ENCODE measurements around the gene DISP2. TPM values are rescaled to one million over a fixed set of nuclear protein-coding genes. Genes with fewer than 3 reads are reported as not detected.
A peak's percentile ranks its signal among the peaks of the same experiment; 100 is the strongest.

DISP2 gene
- total RNA-seq, 1 experiment from 2014 or later, result 0.87 TPM

GRCh38 chr15:40344217-40344616, 13.8 kb upstream of the DISP2 start:
- CTCF ChIA-PET, result interaction anchor here (0.6 to 2.2 kb wide), 5 partner anchors 21 to 78 kb away, joined by 3 to 10 read pairs (median 4); partner anchors contain the start of gene INAFM2
- Histone ChIP-seq H3K9me2 (replicated peaks; ENCODE audit: low read length) (no peaks in the 10 kb centered on the region), H3K27me3 (ENCODE audit: low read length) (no peaks in the 10 kb centered on the region), H3K9ac (ENCODE audit: low read length) (peak overlapping the region; percentile 98), H2AFZ (ENCODE audit: low read length) (no peak overlapping the region), H4K20me1 (ENCODE audit: low read length) (no peaks in the 10 kb centered on the region), H3F3A (ENCODE audit: low read length, unreplicated experiment) (peaks cover 11% of the 10 kb centered on the region), H3K4me3 (ENCODE audit: low read length) (peak overlapping the region; percentile 48), H3K9me3 (ENCODE audit: low read length) (no peaks in the 10 kb centered on the region), H3K27ac (ENCODE audit: low read length) (peak overlapping the region; percentile 100), H3K4me1 (ENCODE audit: insufficient read depth, low read length) (peaks cover 88% of the 10 kb centered on the region), H3K4me2 (ENCODE audit: low read length) (peak overlapping the region; percentile 77), H3K79me2 (ENCODE audit: low read length) (peaks cover 26% of the 10 kb centered on the region), H3K36me3 (ENCODE audit: low read depth, low read length) (no peaks in the 10 kb centered on the region)
- intact Hi-C loops (cut with micrococcal nuclease), result loop anchor here (1.0 to 10.0 kb wide), 4 partner anchors 63 to 161 kb away; partner anchors contain the start of genes BAHD1 and IVD
- BruUV-seq (replicated peaks), result no TSS peak
- POLR2A ChIA-PET (ENCODE audit: unreplicated experiment), result interaction anchor here (0.6 kb wide), 2 partner anchors 65 to 1322 kb away, joined by 5 to 7 read pairs; no protein-coding TSS in a partner anchor
- ATAC-seq (no peak), DNase-seq (no peak)
- TF ChIP-seq EZH2 (IDR thresholded peaks at IDR 0.05; ENCODE audit: low read length, unreplicated experiment) (no peak), EZH2phosphoT487 (IDR thresholded peaks at IDR 0.05; ENCODE audit: borderline replicate concordance, low read length) (no peak)

- H3K9me2 ChIP-seq (replicated peaks; ENCODE audit: low read length), result no peaks in the 10 kb centered on the region
- H3K9me3 ChIP-seq (ENCODE audit: low read length), result no peaks in the 10 kb centered on the region
- H3K4me3 ChIP-seq (ENCODE audit: low read length), result no peak overlapping the region
- H4K20me1 ChIP-seq (ENCODE audit: low read length), result no peaks in the 10 kb centered on the region
- peaks cover 84% of the 10 kb centered on the region for H3K4me1 ChIP-seq (ENCODE audit: insufficient read depth, low read length)
- ChIA-PET POLR2A (ENCODE audit: unreplicated experiment) (interaction anchor here (0.6 kb wide), 2 partner anchors 65 to 1322 kb away, joined by 5 to 7 read pairs; no protein-coding TSS in a partner anchor), CTCF (interaction anchor here (0.6 to 2.2 kb wide), 5 partner anchors 21 to 77 kb away, joined by 3 to 10 read pairs (median 4); partner anchors contain the start of gene INAFM2)
- peaks cover 22% of the 10 kb centered on the region for H3K79me2 ChIP-seq (ENCODE audit: low read length)
- H3K27ac ChIP-seq (ENCODE audit: low read length), result peak overlapping the region; percentile 100
- TF ChIP-seq EZH2 (IDR thresholded peaks at IDR 0.05; ENCODE audit: low read length, unreplicated experiment), result no peak
- peak; percentile 89 for TF ChIP-seq CTCF (conservative IDR thresholded peaks at IDR 0.05; ENCODE audit: low read depth, low read length)
- DNase-seq (peak; percentile 69), ATAC-seq (peak; percentile 3)
- H3K27me3 ChIP-seq (ENCODE audit: low read length), result no peaks in the 10 kb centered on the region
- peak overlapping the region; percentile 77 for H3K4me2 ChIP-seq (ENCODE audit: low read length)
- H2AFZ ChIP-seq (ENCODE audit: low read length), result no peak overlapping the region
- intact Hi-C loops (cut with micrococcal nuclease), result loop anchor here (1.0 to 10.0 kb wide), 4 partner anchors 63 to 160 kb away; partner anchors contain the start of genes BAHD1 and IVD
- no peaks in the 10 kb centered on the region for H3K36me3 ChIP-seq (ENCODE audit: low read depth, low read length)
- no TSS peak for BruUV-seq (replicated peaks)
- H3F3A ChIP-seq (ENCODE audit: low read length, unreplicated experiment), result peaks cover 11% of the 10 kb centered on the region
- H3K9ac ChIP-seq (ENCODE audit: low read length), result peak overlapping the region; percentile 98
Measured at GRCh38 chr15:40344631-40345120, 13.3 kb upstream of the DISP2 start.

- BruUV-seq (replicated peaks), result no TSS peak
- H3K4me3 ChIP-seq (ENCODE audit: low read length), result no peak overlapping the region
- no peaks in the 10 kb centered on the region for H4K20me1 ChIP-seq (ENCODE audit: low read length)
- peak overlapping the region; percentile 100 for H3K27ac ChIP-seq (ENCODE audit: low read length)
- CTCF ChIA-PET, result interaction anchor here (2.2 kb wide), 1 partner anchor 22 kb away, joined by 9 read pairs; no protein-coding TSS in a partner anchor
- TF ChIP-seq EZH2phosphoT487 (IDR thresholded peaks at IDR 0.05; ENCODE audit: borderline replicate concordance, low read length) (no peak), EZH2 (IDR thresholded peaks at IDR 0.05; ENCODE audit: low read length, unreplicated experiment) (no peak), CTCF (conservative IDR thresholded peaks at IDR 0.05; ENCODE audit: low read depth, low read length) (no peak)
- H2AFZ ChIP-seq (ENCODE audit: low read length), result no peak overlapping the region
- H3K4me2 ChIP-seq (ENCODE audit: low read length), result no peak overlapping the region
- H3K27me3 ChIP-seq (ENCODE audit: low read length), result no peaks in the 10 kb centered on the region
- H3K4me1 ChIP-seq (ENCODE audit: insufficient read depth, low read length), result peaks cover 77% of the 10 kb centered on the region
- DNase-seq, result no peak
- H3K9ac ChIP-seq (ENCODE audit: low read length), result no peak overlapping the region
- intact Hi-C loops (cut with micrococcal nuclease), result loop anchor here (10.0 kb wide), 1 partner anchor 159 kb away; no protein-coding TSS in a partner anchor
- no peaks in the 10 kb centered on the region for H3K9me2 ChIP-seq (replicated peaks; ENCODE audit: low read length)
- no peak for ATAC-seq
- H3K36me3 ChIP-seq (ENCODE audit: low read depth, low read length), result no peaks in the 10 kb centered on the region
- peaks cover 11% of the 10 kb centered on the region for H3F3A ChIP-seq (ENCODE audit: low read length, unreplicated experiment)
- POLR2A ChIA-PET (ENCODE audit: unreplicated experiment), result no interaction called here
- H3K79me2 ChIP-seq (ENCODE audit: low read length), result peaks cover 15% of the 10 kb centered on the region
- H3K9me3 ChIP-seq (ENCODE audit: low read length), result no peaks in the 10 kb centered on the region
Measured at GRCh38 chr15:40345225-40345866, 12.7 kb upstream of the DISP2 start.
